22Rv1 (cell line): ENCODE results near the gene FLT4.

Experiments used
- ZFX ChIP-seq: fragments of 450-650 bp; IDR thresholded peaks from 2 replicates; pipeline ENCODE4 v1.6.1; 2017; ENCODE audit warnings: antibody characterized with exemption, borderline replicate concordance
- TF ChIP-seq, protein P1 (sequence below): fragments of 450-650 bp; IDR thresholded peaks from 2 replicates; pipeline ENCODE4 v1.5.1; 2017; ENCODE audit warnings: mild to moderate bottlenecking

DNA sequence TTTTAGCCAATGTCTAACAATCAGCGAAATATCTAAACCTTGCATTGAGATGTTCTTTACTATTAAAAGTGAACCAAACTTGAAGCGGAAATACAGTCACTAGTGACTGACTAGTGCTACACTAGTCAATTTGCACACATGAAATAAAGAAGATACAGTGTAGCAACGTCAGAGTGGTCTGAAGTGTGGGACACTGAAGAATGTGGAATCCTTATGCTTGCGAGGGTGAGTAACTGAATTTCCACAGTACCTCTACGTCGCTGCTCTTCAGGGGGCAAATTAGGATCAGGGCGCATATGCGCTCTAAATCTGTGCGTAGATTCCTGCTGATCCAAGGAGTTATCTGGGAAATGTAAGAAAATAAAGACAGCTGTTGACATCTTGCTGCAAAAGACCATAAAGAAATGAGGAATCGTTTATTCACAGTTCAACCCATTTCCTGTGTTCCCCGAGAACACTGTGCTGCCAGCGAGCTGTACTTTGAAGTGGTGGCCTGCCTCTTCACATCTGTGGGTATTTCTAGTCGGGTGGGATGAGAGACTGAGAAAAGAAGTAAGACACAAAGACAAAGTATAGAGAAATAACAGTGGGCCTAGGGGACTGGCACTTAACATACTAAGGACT lies 39.8 kb upstream of the FLT4 start:
- TF ChIP-seq, protein P1, sequence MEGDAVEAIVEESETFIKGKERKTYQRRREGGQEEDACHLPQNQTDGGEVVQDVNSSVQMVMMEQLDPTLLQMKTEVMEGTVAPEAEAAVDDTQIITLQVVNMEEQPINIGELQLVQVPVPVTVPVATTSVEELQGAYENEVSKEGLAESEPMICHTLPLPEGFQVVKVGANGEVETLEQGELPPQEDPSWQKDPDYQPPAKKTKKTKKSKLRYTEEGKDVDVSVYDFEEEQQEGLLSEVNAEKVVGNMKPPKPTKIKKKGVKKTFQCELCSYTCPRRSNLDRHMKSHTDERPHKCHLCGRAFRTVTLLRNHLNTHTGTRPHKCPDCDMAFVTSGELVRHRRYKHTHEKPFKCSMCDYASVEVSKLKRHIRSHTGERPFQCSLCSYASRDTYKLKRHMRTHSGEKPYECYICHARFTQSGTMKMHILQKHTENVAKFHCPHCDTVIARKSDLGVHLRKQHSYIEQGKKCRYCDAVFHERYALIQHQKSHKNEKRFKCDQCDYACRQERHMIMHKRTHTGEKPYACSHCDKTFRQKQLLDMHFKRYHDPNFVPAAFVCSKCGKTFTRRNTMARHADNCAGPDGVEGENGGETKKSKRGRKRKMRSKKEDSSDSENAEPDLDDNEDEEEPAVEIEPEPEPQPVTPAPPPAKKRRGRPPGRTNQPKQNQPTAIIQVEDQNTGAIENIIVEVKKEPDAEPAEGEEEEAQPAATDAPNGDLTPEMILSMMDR = no peak
- no peak for TF ChIP-seq ZFX
